ENCODE data around the gene ALDOB. TPM values are rescaled to one million over a fixed set of nuclear protein-coding genes. Genes with fewer than 3 reads are reported as not detected.
A peak's percentile ranks its signal among the peaks of the same experiment; 100 is the strongest.

The ALDOB gene
- total RNA-seq, 4 donors from 2014 or later = not detected

- Histone ChIP-seq H3K4me3 (no peak overlapping the region), H3K9me3 (no peaks in the 10 kb centered on the region)
Measured at GRCh38 chr9:101467690-101468089, 32.1 kb upstream of the ALDOB start.

GRCh38 chr9:101466863-101467262, 31.3 kb upstream of the ALDOB start:
- intact Hi-C loops (cut with DNase I) = no loop called here
- H3K4me1 ChIP-seq = peaks cover 0 to 13% (median 5%) of the 10 kb centered on the region in 3 donors
- WGBS, 2 donors = 84 to 85% methylated on average over 2 of the region's 2 CpGs
- TF ChIP-seq POLR2A (IDR thresholded peaks at IDR 0.05) (no peak), CTCF (IDR thresholded peaks at IDR 0.05) (no peak)
- H3K36me3 ChIP-seq = peaks cover 0 to 7% (median 0%) of the 10 kb centered on the region in 3 donors
- no peak for DNase-seq
- no peaks in the 10 kb centered on the region for H3K9me3 ChIP-seq
- H3K4me3 ChIP-seq = no peak overlapping the region
- peaks cover 0 to 5% (median 0%) of the 10 kb centered on the region in 4 donors for H3K27me3 ChIP-seq
- no peak overlapping the region for H3K27ac ChIP-seq

More at GRCh38 chr9:101467690-101468089, 32.1 kb upstream of the ALDOB start:
- intact Hi-C loops (cut with DNase I) = no loop called here
- H3K27ac ChIP-seq = no peak overlapping the region
- H3K27me3 ChIP-seq = peaks cover 0 to 5% (median 0%) of the 10 kb centered on the region in 4 donors
- 95% methylated on average over 3 of the region's 3 CpGs for WGBS, 2 donors
- TF ChIP-seq CTCF (IDR thresholded peaks at IDR 0.05) = no peak
- no peak for TF ChIP-seq POLR2A (IDR thresholded peaks at IDR 0.05)
- H3K4me1 ChIP-seq = peaks cover 0 to 13% (median 5%) of the 10 kb centered on the region in 3 donors
- peaks cover 0 to 15% (median 0%) of the 10 kb centered on the region in 3 donors for H3K36me3 ChIP-seq
- DNase-seq = no peak

- Histone ChIP-seq H3K4me1 (peaks cover 0 to 13% (median 5%) of the 10 kb centered on the region in 3 donors), H3K27me3 (peaks cover 0 to 5% (median 0%) of the 10 kb centered on the region in 4 donors), H3K36me3 (no peaks in the 10 kb centered on the region), H3K27ac (no peak overlapping the region), H3K9me3 (no peaks in the 10 kb centered on the region), H3K4me3 (no peak overlapping the region)
- TF ChIP-seq CTCF (IDR thresholded peaks at IDR 0.05) (peak in 5 of 6 experiments; percentile 28 to 68 (median 47)), POLR2A (IDR thresholded peaks at IDR 0.05) (no peak)
- no peak for DNase-seq
- WGBS, 2 donors = 23 to 26% methylated on average over 6 of the region's 6 CpGs
- intact Hi-C loops (cut with DNase I) = no loop called here
Measured at GRCh38 chr9:101465326-101465915, 29.8 kb upstream of the ALDOB start.

- WGBS, 2 donors = 73 to 78% methylated on average over 2 of the region's 2 CpGs
Measured at GRCh38 chr9:101463397-101463796, 27.8 kb upstream of the ALDOB start.

More at GRCh38 chr9:101463397-101463796, 27.8 kb upstream of the ALDOB start:
- H3K27ac ChIP-seq = no peak overlapping the region
- intact Hi-C loops (cut with DNase I) = no loop called here
- peaks cover 0 to 5% (median 0%) of the 10 kb centered on the region in 4 donors for H3K27me3 ChIP-seq
- no peaks in the 10 kb centered on the region for H3K36me3 ChIP-seq
- peaks cover 0 to 13% (median 5%) of the 10 kb centered on the region in 3 donors for H3K4me1 ChIP-seq
- H3K4me3 ChIP-seq = no peak overlapping the region
- no peaks in the 10 kb centered on the region for H3K9me3 ChIP-seq
- no peak for TF ChIP-seq CTCF (IDR thresholded peaks at IDR 0.05)
- no peak for TF ChIP-seq POLR2A (IDR thresholded peaks at IDR 0.05)
- no peak for DNase-seq

All from esophagus squamous epithelium (tissue), 5 donors.